Omental fat pad (tissue), 4 donors: Measurements from ENCODE around the gene ST8SIA5. TPM values are rescaled to one million over a fixed set of nuclear protein-coding genes. Genes with fewer than 3 reads are reported as not detected.

Experiments
- ATAC-seq: fragments of 150-250 bp; one replicate; pipeline ENCODE4 v1.9.1; 2016; ENCODE audit warnings: mild to moderate bottlenecking, moderate library complexity; ENCODE audit not compliant: low FRiP score
- DNase-seq: peaks from one replicate; pipeline ENCODE4 v3.0.0-alpha.2; 2019; ENCODE audit warnings: low spot score
- total RNA-seq, 4 donors: library from RNA; depleted of rRNA; stranded (reverse); fragments of >200 nt; gene quantifications; one replicate each; pipeline ENCODE4 v1.1.0, GENCODE V29; 2016
- TF ChIP-seq, protein P1 (sequence below), 3 donors: fragments of 450-650 bp; IDR thresholded peaks; one replicate each; pipeline ENCODE4 v1.5.1; 2016 to 2017; ENCODE audit warnings: antibody characterized with exemption in 3 of 3, mild to moderate bottlenecking in 3 of 3, moderate library complexity in 2 of 3

ST8SIA5 gene
- total RNA-seq, 4 donors from 2014 or later = 0.50 TPM; not detected in 3

DNA sequence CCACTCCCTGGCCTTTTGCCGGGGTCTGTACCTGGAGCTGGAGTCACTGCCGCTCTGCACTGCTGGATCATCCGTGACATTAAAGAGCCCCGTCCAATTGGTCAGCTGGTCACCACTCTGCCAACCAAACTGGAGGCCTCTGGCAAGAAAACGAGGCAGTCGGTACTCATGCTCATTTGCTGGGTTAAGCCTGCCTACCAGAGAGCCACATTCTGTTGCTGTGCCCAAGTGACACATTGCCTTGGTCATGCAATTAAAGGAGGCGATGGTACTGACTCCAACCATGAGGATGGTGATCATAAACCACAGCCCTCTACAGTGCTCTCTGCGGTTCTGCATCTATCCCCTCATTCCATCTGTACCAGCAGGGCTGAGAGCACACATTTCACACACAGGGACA, 35.5 kb downstream of the ST8SIA5 start:
- no peak for ATAC-seq
- no peak for DNase-seq
- TF ChIP-seq, protein P1, sequence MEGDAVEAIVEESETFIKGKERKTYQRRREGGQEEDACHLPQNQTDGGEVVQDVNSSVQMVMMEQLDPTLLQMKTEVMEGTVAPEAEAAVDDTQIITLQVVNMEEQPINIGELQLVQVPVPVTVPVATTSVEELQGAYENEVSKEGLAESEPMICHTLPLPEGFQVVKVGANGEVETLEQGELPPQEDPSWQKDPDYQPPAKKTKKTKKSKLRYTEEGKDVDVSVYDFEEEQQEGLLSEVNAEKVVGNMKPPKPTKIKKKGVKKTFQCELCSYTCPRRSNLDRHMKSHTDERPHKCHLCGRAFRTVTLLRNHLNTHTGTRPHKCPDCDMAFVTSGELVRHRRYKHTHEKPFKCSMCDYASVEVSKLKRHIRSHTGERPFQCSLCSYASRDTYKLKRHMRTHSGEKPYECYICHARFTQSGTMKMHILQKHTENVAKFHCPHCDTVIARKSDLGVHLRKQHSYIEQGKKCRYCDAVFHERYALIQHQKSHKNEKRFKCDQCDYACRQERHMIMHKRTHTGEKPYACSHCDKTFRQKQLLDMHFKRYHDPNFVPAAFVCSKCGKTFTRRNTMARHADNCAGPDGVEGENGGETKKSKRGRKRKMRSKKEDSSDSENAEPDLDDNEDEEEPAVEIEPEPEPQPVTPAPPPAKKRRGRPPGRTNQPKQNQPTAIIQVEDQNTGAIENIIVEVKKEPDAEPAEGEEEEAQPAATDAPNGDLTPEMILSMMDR (IDR thresholded peaks at IDR 0.05) = no peak

DNA sequence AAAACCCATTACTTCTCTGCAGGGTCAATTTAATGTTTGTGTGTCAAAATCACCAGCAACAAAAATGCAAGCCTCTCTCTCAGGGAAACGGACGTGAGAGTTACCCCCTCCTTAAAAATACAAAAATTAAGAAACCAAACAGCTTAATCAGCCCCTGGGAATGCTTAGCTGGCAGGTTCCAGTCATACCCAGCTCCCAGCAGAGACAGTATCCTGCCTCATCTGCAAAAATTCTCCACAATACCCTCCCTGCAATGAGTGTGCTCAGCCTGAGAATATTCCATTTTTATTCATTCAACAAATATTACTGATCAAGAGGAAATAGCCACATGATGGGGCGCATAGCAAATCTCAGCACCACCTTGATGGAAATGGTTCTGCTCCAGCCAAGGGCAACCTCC, 36.3 kb downstream of the ST8SIA5 start:
- TF ChIP-seq, protein P1 (IDR thresholded peaks at IDR 0.05) = no peak
- ATAC-seq (no peak), DNase-seq (no peak)

DNA sequence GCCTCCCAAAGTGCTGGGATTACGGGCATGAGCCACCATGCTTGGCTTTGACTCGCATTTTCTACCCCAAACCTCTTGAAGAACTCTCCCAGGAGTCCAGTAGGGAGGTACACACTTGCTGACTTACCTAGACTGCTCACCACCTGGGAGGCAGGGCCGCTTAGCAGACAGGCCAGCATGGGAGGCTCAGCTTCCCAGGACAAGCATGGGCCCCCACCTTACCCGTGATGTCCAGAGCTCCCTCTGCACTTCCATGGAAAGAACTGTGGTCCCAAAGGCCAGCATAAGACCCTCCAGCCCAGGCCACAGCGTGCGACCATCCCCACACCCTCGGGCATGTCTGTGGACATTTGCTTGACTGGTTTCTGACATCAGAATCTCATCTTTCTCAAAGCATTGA, 36.8 kb downstream of the ST8SIA5 start:
- ATAC-seq (no peak), DNase-seq (no peak)
- TF ChIP-seq, protein P1 (IDR thresholded peaks at IDR 0.05) = no peak

DNA sequence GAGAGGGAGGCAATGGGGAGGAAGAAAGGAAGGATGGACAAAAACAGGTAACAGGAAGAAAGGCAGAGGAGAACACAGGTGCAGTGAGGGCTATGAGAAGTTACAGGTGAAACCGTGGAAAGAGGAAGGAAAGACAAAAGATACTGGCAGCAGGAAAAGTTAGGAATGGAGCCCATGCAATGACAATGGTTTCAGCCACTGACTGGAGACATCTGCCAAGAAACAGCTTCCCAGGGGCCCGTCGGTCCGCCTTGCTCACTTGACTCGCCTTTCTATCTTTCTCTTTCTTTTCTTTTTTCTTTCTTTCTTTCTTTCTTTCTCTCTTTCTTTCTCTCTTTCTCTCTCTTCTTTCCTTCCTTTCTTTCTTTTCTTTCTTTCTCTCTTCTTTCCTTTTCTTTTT, 37.5 kb downstream of the ST8SIA5 start:
- TF ChIP-seq, protein P1 (IDR thresholded peaks at IDR 0.05) = no peak
- DNase-seq (no peak), ATAC-seq (no peak)

DNA sequence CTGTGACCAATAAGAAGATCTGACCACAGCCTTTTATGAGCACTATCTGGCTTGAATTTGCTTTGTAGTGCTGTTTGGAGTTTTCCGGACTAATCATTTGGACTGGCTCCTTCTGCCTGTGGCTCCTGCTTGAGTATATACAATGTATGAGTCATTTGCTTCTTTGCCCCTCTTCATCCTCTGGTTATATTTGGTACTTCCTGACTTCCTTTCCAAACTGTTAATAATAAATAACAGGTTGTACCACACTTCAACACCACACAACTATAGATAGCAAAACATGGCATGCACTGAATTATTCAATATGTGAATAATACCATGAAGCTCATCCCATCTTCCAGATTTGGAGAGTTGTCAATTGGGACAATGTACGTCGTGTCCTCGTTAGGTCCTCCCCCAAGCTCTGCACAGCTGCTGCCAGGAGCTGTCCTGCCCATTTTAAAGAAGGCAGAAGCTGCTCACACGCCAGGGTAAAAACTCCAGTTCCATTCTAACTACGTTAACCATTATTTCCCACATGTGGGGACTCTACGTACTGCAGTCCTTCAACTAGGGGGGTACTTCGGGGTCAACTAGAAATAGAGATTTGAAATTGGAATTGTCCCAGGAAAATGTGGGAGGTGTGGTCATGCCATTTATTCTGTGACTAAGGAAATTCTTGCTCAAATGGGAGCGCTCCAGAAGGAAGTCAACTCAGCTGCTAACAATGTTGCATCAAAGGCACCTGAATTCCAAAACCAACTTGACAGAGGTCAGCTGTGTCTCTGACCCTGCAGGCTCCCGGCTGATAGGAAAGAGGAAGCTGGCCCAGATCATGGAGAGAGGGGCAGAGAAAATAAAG, 38.1 kb downstream of the ST8SIA5 start:
- DNase-seq = no peak
- no peak for ATAC-seq
- TF ChIP-seq, protein P1 (IDR thresholded peaks at IDR 0.05) = no peak

DNA sequence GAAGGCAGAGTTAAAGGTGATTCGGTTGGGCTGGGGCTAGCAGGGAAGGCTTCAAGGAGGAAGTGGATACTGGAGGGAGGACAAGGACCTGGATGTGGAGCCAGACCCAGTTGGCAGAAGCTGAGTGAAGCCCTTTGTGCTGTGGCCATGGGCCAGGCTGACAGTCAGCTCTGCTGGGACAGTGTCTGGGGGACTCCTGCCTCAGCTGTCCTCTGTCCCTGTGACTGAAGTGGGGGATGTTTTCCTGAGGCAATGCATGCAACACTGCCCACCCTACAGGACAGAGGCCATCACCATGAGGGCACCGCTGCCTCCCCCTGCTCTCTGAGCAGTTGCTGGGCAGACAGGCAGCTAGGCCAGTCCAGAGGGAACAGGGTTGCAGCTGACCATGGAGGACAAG, 40.0 kb downstream of the ST8SIA5 start:
- TF ChIP-seq, protein P1 (IDR thresholded peaks at IDR 0.05) = no peak
- no peak for DNase-seq

DNA sequence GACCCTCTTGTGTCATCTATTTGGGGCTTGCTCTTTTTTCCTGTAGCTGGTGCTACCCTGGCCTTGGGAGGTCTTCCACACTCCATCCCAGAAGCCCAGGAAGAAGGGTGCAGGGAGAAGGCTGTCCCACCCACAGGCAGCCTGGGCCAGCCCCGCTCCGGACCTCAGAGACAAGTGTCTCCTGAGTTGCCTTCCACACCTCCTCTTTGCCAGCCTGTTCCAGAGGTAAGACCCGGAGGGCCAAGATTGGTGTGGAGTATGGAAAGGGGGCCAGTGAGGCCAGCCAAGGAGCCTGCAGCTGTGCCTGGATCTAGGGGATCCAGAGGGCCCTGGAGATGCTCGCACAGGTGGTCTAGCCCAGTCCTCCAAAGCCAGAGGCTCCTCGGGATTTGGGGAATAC, 40.5 kb downstream of the ST8SIA5 start:
- ATAC-seq = no peak
- TF ChIP-seq, protein P1 (IDR thresholded peaks at IDR 0.05) = no peak
- no peak for DNase-seq

More for the DNA sequence above, 40.0 kb downstream of the ST8SIA5 start:
- ATAC-seq = no peak
